PC-9 (cell line): ENCODE measurements around the gene ELMO1. TPM values are rescaled to one million over a fixed set of nuclear protein-coding genes. Genes with fewer than 3 reads are reported as not detected.

Source experiments
- BruUV-seq: library from RNA; stranded (reverse); fragments of 400-500 nt; replicated peaks from 2 replicates; lab custom pipeline; 2021; lab: Mats Ljungman, UMichigan
- CTCF ChIA-PET: fragments of 300-600 bp; sonication (Branson Sonifier 250); formaldehyde crosslinking; loops from one replicate; lab custom pipeline; 2022; ENCODE audit warnings: antibody characterized with exemption; lab: Charles Lee
- POLR2A ChIA-PET: fragments of 300-600 bp; sonication (Branson Sonifier 250); formaldehyde crosslinking; loops from one replicate; lab custom pipeline; 2022; ENCODE audit warnings: antibody characterized with exemption; ENCODE audit not compliant: unreplicated experiment; lab: Charles Lee
- DNase-seq, 2 experiments: peaks; one replicate each; pipeline versions ENCODE4 v3.0.0 to v3.0.0-alpha.2; 2015 to 2022; ENCODE audit warnings: mixed read lengths in 1 of 2
- H2AFZ ChIP-seq: fragments of 200-600 bp; sonication (generic); 2 replicates; pipeline ENCODE4 v1.8.1; 2017; ENCODE audit warnings: antibody characterized with exemption
- H3F3A ChIP-seq: fragments of 200-600 bp; sonication (generic); 2 replicates; pipeline ENCODE4 v1.8.1; 2017; ENCODE audit warnings: antibody characterized with exemption, mild to moderate bottlenecking, low read depth; ENCODE audit not compliant: insufficient read depth
- H3K27ac ChIP-seq: fragments of 200-600 bp; sonication (generic); 2 replicates; pipeline ENCODE4 v1.6.1; 2016; ENCODE audit warnings: mixed run types
- H3K27me3 ChIP-seq: fragments of 200-600 bp; sonication (generic); 2 replicates; pipeline ENCODE4 v1.6.1; 2016; ENCODE audit warnings: low read depth, mixed run types; ENCODE audit not compliant: insufficient read depth
- H3K36me3 ChIP-seq: fragments of 200-600 bp; sonication (generic); 2 replicates; pipeline ENCODE4 v1.6.1; 2016; ENCODE audit warnings: low read depth, mixed run types
- H3K4me1 ChIP-seq: fragments of 200-600 bp; sonication (generic); replicated peaks from 2 replicates; pipeline ENCODE4 v1.6.1; 2016; ENCODE audit warnings: mixed run types; ENCODE audit not compliant: insufficient read depth
- H3K4me2 ChIP-seq: fragments of 200-600 bp; sonication (generic); 2 replicates; pipeline ENCODE4 v1.6.1; 2017; ENCODE audit warnings: mixed run types
- H3K4me3 ChIP-seq: fragments of 200-600 bp; sonication (generic); 2 replicates; pipeline ENCODE4 v1.6.1; 2016; ENCODE audit warnings: mixed run types
- H3K79me2 ChIP-seq: fragments of 200-600 bp; sonication (generic); 2 replicates; pipeline ENCODE4 v1.6.1; 2017; ENCODE audit warnings: low read depth, mixed run types
- H3K9me2 ChIP-seq: fragments of 200-600 bp; sonication (generic); 2 replicates; pipeline ENCODE4 v1.8.1; 2017; ENCODE audit warnings: mild to moderate bottlenecking; ENCODE audit not compliant: insufficient read depth
- H3K9me3 ChIP-seq: fragments of 200-600 bp; sonication (generic); 2 replicates; pipeline ENCODE4 v1.8.1; 2016; ENCODE audit warnings: low read depth; ENCODE audit not compliant: insufficient read depth
- H4K20me1 ChIP-seq: fragments of 200-600 bp; sonication (generic); 2 replicates; pipeline ENCODE4 v1.8.1; 2017; ENCODE audit not compliant: insufficient read depth
- CTCF ChIP-seq: fragments of 200-600 bp; sonication (generic); conservative IDR thresholded peaks from 2 replicates; pipeline ENCODE4 v1.6.1; 2017; ENCODE audit warnings: mixed run types, antibody characterized with exemption, mild to moderate bottlenecking, moderate library complexity
- EZH2 ChIP-seq: fragments of 200-600 bp; sonication (generic); IDR thresholded peaks from 2 replicates; pipeline ENCODE4 v1.8.0; 2017; ENCODE audit warnings: antibody characterized with exemption, low read depth
- intact Hi-C: fragments of 100-400 bp; cut with micrococcal nuclease; formaldehyde crosslinking; loops from one replicate; pipeline ENCODE4 v1.10.0; 2022; ENCODE audit not compliant: unreplicated experiment
- total RNA-seq: library from RNA; stranded (reverse); gene quantifications from 2 replicates; pipeline ENCODE4 v1.2.3, GENCODE V29; 2021

ELMO1 gene
- total RNA-seq, 1 experiment from 2014 or later = 4.8 TPM

DNA sequence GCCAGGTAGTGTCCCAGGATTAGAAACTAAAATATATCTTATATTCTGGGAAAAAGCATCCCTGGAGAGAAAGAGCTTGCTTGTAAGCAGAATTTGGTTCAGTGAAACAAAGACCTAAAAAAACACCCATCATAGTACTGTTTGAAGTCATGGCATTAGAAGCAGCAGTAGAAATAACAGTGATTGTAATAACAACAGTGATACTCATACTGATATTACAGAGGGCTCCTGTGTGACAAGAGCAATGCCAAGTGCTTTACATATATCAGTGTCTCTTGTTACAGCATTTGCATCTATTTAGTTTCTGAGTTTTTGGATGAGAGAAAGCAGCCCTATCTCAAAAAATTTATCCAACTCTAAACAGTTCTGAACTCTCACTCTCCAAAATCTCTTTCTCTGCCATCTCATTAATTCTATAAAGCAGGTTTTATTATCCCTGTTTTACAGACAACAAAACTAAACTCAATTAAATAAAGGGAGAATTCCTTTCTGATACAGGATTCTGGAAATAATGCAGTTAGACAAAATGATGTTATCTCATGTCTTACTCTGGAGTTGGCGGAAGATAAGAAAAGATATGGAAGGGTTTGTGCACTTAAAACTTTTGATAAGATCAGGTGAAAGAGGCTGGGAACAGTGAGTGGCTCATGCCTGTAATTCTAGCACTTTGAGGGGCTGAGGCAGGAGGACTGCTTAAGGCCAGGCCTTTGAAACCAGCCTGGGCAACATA lies 577.9 kb downstream of the ELMO1 start:
- no peaks in the 10 kb centered on the region for H3K9me2 ChIP-seq
- TF ChIP-seq CTCF (no peak), EZH2 (no peak)
- no peaks in the 10 kb centered on the region for H3K36me3 ChIP-seq
- no peak overlapping the region for H2AFZ ChIP-seq
- no peak overlapping the region for H3K4me2 ChIP-seq
- no peak overlapping the region for H3K27ac ChIP-seq
- H3F3A ChIP-seq = no peaks in the 10 kb centered on the region
- no peak for DNase-seq
- H3K79me2 ChIP-seq = no peaks in the 10 kb centered on the region
- H3K9me3 ChIP-seq = no peaks in the 10 kb centered on the region
- BruUV-seq = no TSS peak
- H3K27me3 ChIP-seq = peaks cover 27% of the 10 kb centered on the region; the same call in 1 of the 2 replicates
- intact Hi-C loops = no loop called here
- no peaks in the 10 kb centered on the region for H4K20me1 ChIP-seq
- no peak overlapping the region for H3K4me3 ChIP-seq
- H3K4me1 ChIP-seq = no peaks in the 10 kb centered on the region
- POLR2A ChIA-PET = no interaction called here
- CTCF ChIA-PET = interaction anchor here (0.6 kb wide), 1 partner anchor 330 kb away, joined by 3 read pairs; no protein-coding TSS in a partner anchor

DNA sequence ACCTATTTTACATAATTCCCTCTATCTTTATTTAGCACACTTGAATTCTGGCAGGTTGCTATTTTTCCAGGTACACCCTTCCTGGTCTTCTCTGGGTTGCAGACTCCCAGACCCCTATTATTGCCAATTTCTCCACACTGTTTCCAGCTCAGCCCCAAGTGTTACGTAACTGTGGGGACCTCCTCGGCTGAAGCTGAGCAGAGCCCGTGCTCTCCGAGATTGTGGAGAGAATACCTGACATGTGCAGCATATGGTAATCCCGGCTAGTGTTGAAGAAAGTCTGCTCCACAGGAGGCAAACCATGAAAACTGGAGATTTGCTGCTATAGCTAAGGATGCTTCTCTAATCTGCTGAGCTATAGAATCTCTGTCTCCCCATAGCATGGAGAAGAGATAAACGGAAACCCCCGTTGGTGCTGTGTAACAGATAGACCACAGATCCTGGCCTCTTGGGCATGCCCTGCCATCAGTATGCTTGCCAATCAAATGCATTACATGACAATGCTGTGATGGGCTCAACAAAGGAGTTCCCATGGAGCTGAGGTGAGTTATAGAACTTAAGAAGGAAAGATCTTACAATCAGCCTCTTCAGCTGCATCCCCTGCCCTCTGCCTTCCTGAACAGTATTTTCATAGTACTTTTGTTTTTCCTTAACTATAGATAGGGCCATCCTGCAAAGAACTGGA lies 579.8 kb downstream of the ELMO1 start:
- TF ChIP-seq EZH2 (no peak), CTCF (no peak)
- POLR2A ChIA-PET = no interaction called here
- no peaks in the 10 kb centered on the region for H3K79me2 ChIP-seq

GRCh38 chr7:36865019-36865418 lies 583.6 kb downstream of the ELMO1 start:
- intact Hi-C loops = no loop called here
- TF ChIP-seq EZH2 (no peak), CTCF (no peak)
- no peak for DNase-seq
- H4K20me1 ChIP-seq = no peaks in the 10 kb centered on the region
- H3K4me3 ChIP-seq = no peak overlapping the region
- POLR2A ChIA-PET = no interaction called here
- H3F3A ChIP-seq = no peaks in the 10 kb centered on the region
- no peaks in the 10 kb centered on the region for H3K79me2 ChIP-seq
- no peak overlapping the region for H3K27ac ChIP-seq
- H3K9me2 ChIP-seq = no peaks in the 10 kb centered on the region
- CTCF ChIA-PET = no interaction called here
- H3K4me2 ChIP-seq = no peak overlapping the region
- H3K4me1 ChIP-seq = no peaks in the 10 kb centered on the region
- H3K36me3 ChIP-seq = no peaks in the 10 kb centered on the region
- no peaks in the 10 kb centered on the region for H3K9me3 ChIP-seq
- H2AFZ ChIP-seq = no peak overlapping the region
- H3K27me3 ChIP-seq = peaks cover 62% of the 10 kb centered on the region
- BruUV-seq = no TSS peak

More for the DNA sequence above, 579.8 kb downstream of the ELMO1 start:
- no peaks in the 10 kb centered on the region for H3K4me1 ChIP-seq
- H3K36me3 ChIP-seq = no peaks in the 10 kb centered on the region
- intact Hi-C loops = no loop called here
- H3K9me3 ChIP-seq = no peaks in the 10 kb centered on the region
- no peak for DNase-seq
- no peak overlapping the region for H3K4me3 ChIP-seq
- BruUV-seq = no TSS peak
- H3F3A ChIP-seq = no peaks in the 10 kb centered on the region
- H4K20me1 ChIP-seq = no peaks in the 10 kb centered on the region
- H3K9me2 ChIP-seq = no peaks in the 10 kb centered on the region
- H3K27me3 ChIP-seq = peaks cover 37% of the 10 kb centered on the region; the same call in 1 of the 2 replicates
- no peak overlapping the region for H3K27ac ChIP-seq
- H2AFZ ChIP-seq = no peak overlapping the region
- no peak overlapping the region for H3K4me2 ChIP-seq
- CTCF ChIA-PET = no interaction called here
